GM19025 (cell line): ENCODE measurements around the gene GKN2.

Experiments
- ATAC-seq: cut with Tn5 transposase; IDR thresholded peaks from one replicate; pipeline ENCODE4 v1.9.1; 2021; ENCODE audit warnings: mild to moderate bottlenecking, low read depth, moderate library complexity; ENCODE audit not compliant: unreplicated experiment

The GKN2 gene

DNA sequence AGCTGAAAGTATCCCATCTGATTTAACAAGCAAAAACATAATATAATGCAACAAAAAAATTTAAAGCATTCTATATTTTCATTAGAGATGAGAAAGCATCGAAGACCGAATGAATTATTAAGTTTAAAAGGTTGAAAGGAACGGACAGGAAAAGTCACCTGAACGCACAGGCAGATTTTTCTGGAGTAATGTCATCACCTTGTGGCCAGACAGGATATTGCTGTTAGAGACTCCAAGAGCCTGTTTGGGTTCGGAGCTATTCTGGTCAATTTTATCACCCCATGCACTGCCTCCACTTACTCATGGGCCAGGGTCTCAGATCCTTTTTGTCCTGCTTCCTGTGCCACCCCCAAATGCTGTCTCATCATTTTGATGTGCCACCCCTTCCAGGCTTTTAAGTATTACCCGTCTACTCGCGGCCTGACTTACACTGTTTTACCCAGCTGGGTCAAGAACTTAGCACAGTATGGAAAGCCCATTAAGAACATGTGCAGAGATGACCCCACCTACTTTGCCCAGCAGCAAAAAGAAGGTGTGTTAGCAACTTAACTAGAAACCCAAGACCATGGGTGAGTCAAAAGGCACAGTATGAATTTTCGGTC, 27.3 kb downstream of the GKN2 start:
- no peak for ATAC-seq

- ATAC-seq: no peak
Observed at GRCh38 chr2:68921646-68922045, 31.0 kb downstream of the GKN2 start.

- no peak for ATAC-seq
Observed at GRCh38 chr2:68920481-68921170, 32.1 kb downstream of the GKN2 start.

DNA sequence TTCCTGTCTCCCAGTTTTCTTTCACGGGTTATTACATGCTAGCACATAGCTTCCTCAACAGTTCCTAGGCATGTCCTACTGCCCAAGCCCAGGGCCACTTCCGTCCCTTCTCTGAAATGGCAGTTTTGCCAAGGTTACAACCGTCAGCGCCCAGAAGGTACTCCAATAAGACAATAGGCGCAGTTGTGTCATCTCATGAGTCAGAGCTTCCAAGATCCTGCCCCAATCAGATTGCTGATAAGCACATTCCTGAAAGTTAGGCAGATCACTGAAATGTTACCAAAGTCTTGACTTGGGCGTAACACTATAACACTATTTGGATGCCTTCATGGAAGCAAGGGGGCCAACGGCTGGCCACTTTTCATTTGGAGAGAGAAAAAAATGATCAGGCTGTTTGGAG, 34.2 kb downstream of the GKN2 start:
- no peak for ATAC-seq

DNA sequence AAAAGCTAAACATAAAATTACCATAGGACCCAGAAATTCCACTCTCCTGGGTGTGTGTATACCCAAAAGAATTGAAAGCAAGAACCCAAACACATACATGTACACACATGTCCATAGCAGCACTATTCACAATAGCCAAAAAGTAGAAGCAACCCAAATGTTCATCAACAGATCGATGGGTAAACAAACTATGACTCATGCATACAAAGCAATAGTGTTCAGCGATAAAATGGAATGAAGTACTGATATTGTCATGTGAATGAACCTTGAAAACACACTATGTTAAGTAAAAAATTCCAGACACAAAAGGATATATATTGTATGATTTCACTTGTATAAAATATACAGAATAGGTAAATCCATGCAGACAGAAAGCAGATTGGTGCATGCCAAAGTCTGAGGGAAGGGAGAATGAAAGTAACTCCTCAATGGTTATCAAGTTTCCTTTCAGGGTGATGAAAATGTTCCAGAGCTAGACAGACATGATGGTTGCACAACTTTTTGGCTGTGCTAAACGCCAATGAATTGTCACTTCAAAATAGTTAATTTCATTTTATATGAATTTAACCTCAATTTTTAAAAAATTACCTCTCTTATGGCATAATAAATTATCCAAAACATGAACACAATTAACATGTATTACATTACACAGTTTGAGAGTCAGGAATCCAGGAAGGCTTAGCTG, 35.5 kb downstream of the GKN2 start:
- no peak for ATAC-seq

DNA sequence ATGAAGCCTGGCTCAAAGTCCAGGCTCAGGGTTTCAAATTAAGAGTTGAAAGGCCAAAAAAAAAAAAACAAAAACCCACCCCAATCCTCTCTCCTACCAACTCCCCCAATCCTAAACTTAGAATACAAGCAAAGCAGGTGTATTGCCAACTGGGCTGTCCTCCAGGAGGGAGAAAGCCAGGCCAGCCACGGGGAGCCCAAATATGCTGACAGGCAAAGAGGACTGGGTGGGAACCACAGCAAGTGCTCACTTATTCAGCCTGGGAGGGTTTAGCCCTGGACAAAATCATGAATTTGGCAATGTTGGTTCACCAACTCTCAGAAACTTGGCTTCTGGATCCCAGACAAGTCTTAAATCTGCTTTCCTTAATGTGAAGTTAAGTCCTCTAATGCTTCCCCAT, 36.5 kb downstream of the GKN2 start:
- no peak for ATAC-seq

DNA sequence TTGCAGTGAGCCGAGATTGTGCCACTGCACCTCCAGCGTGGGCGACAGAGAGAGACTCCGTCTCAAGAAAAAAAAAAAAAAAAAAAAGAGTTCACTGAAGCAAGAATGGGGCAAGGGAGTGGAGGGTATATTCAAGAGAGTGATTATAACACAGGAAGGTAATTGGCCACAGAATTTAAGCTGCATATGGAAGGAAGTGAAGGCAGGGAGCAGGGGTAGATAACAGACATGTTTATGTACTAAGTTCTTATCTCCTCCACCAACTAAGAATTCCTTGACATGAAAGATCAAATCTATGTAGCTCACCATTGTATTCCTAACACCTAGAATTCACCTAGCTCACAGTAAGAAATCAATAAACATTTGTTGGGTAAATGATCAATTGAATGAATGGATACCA, 37.3 kb downstream of the GKN2 start:
- no peak for ATAC-seq

DNA sequence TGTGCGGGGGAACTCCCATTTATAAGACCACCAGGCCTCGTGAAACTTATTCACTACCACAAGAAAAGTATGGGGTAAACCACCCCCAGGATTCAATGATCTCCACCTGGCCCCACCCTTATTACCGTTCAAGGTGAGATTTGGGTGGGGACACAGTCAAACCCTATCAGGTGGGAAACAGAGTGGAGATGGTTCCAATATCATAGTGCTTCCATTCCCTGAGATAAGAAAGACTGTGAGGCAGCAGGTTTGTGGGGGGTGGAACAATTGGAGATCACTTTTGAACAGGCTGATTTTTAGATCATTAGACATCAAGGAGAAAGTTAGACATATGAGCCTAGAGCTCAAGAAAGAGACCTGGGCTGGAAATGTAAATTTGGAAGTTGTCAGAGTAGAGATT, 39.3 kb downstream of the GKN2 start:
- ATAC-seq: no peak

DNA sequence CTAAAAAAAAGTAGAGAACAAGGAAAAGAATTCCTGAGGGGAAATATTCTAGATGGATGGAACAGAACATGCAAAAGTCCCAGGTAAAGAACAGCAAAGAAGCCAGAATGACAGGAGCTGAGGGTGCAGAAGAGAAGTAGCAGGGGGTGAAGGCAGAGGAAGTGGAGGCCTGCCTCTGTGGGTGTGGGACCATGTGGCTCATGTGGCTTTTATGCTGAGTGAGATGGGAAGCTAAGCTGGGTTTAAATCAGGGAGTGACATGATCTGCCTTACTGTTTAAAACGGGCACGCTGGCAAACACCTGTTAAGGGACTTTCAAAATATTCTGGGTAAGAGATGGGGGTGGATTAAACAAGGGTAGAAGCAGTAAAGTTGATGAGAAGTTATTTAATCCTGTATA, 40.0 kb downstream of the GKN2 start:
- ATAC-seq: no peak

DNA sequence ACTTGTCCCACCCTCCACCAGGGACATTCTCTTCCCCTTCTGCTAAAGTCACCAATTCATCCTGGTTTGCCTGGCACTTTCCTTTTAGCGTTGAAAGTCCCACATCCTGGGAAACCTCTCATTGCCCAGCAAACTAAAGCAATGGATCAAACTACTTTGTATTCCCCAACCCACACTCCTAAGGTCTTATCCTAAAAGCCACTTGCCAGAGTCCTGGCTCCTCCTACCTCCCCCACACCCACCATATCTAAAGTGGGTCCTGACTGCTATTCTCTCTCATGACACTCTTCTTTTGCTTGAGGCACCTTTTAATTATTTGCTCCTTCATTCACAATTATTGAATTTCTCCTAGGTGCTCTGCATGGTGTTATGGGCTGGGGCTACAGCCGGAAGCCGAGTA, 40.6 kb downstream of the GKN2 start:
- ATAC-seq: no peak

GRCh38 chr2:68911709-68912108, 41.0 kb downstream of the GKN2 start:
- ATAC-seq: no peak

- ATAC-seq: no peak
Observed at GRCh38 chr2:68911246-68911645, 41.4 kb downstream of the GKN2 start.

DNA sequence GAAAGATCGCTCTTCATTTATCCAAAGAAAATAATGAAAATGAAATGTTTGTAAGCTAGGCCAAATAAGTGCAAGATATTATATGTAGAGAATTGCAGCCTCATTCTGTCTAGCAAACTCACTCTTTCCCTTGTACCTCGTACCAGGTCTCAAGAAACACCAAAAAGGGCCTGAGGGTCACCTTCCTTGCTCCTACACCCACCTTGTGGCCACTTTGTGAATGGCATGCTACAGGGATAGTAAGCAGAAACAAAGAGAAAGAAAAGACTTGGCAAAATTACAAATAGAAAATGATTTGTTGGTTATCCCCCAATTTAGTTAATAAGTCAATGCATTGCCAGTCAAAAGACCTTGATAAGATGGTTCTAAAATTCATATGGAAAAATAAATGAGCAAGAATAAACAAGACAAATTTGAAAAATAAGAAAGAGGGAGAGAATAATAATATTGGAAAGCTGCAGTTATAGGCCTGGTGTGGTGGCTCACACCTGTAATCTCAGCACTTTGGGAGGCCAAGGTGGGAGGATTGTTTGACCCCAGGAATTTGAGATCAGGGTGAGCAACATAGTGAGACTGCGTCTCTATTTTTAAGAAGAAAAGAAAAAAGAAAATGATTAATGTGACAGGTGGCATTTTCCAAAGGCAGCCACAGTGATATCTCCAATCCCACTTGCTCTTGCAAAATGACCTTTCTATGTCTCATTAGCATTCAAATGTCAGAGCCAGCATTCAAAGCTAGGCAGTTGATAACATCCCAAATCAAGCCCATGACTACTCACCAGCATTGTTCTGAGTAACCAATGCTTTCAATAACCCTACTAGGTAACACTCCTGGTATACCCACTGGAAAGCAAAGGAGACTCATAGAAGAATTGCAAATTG, 42.7 kb downstream of the GKN2 start:
- ATAC-seq: no peak

GRCh38 chr2:68908392-68908970, 44.2 kb downstream of the GKN2 start:
- ATAC-seq: peak; percentile 96

DNA sequence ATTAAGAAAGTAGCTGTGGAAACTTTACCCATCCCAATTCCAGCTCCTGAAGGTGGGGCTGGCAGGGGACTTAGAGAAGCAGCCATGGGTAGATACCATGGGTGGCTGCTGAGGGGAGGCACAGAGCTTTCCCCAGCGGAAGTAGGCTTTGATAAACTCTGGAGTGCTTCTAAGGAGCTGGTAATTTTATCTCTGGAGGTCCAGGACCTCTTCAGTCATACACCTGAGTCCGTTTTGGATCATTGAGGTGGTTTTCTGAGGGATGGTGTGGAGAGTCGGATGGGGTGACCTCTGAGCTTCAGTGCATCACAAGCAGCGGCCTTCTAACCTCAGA, 44.8 kb downstream of the GKN2 start:
- ATAC-seq: peak; percentile 16

- no peak for ATAC-seq
Observed at GRCh38 chr2:68907232-68907919, 45.3 kb downstream of the GKN2 start.

DNA sequence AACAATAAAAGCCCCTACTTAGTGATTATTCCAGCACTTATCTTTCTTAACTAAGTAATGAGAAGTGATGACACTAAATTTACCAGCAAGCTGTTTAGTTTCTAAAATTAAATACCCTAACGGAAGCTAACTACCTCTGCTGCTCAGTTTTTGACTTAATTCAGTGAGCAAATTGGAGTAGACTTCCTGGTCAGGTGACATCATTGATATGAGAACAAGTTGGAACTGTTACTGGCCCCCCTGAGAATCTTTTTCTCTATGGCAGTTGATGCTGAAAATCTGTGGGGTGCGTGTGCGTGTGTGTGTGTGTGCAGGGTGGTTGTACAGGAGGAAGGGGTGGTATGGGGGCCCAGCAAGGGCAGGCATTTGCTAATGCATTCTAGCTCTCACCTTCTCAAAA, 46.0 kb downstream of the GKN2 start:
- ATAC-seq: no peak

DNA sequence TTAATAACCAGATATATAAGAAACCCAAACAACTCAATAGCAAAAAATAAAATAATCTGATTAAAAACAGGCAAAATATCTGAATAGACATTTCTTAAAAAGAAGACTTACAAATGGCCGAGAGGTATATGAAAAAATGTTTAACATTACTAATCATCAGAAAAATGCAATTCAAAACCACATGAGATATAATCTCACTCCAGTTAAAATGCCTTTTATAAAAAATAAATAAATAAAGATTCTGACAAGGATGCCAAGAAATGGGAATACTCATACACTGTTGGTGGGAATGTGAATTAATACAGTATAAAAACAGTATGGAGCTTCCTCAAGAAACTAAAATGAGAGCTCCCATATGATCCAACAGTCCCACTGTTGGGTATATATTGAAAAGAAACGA, 47.6 kb downstream of the GKN2 start:
- ATAC-seq: no peak

DNA sequence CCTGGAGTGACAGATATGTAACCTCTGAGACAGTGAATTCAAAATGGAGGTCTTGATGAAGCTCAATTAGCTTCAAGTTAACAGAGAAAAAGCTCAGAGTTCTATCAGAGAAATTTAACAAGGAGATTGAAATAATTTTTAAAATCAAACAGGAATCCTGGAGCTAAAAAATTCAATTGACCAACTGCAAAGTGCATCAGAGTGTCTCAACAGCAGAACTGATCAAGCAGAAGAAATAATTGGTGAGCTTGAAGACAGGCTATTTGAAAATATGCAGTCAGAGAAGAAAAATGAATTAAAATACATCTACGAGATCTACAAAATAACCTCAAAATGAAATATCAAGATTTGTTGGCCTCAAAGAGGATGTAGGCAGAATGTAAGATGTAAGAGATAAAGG, 51.1 kb downstream of the GKN2 start:
- no peak for ATAC-seq

DNA sequence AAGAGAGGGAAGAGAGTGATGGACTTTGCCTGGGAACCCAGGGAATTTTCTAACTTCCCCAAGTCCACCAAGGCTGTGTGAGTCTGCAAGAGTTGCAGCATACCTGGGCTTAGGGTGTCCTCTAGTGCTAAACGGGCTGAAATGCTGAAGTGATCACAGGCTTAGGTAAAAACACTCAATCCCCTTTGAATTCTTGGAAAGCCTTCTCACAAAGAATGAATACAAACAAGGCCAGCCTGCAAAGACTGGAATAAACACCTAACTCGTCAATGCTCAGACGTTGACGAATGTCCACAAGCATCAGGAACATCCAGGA, 51.5 kb downstream of the GKN2 start:
- ATAC-seq: no peak
